Measurements from ENCODE around the gene C1orf226.

Gene C1orf226

GRCh38 chr1:162381941-162382750, 618 bp downstream of the C1orf226 start:
- Histone ChIP-seq H3K27ac (ENCODE audit: low read depth, low read length) (no peak overlapping the region), H3K27me3 (ENCODE audit: low read length) (no peaks in the 10 kb centered on the region), H3K9ac (ENCODE audit: low read length) (no peak overlapping the region), H2AFZ (ENCODE audit: low read depth, low read length, severe bottlenecking) (no peak overlapping the region), H3K4me2 (ENCODE audit: low read depth, low read length, poor library complexity, severe bottlenecking) (no peak overlapping the region), H3K9me3 (ENCODE audit: insufficient read depth, low read length) (no peaks in the 10 kb centered on the region), H4K20me1 (ENCODE audit: low read depth, low read length) (no peaks in the 10 kb centered on the region), H3K36me3 (ENCODE audit: low read length) (no peaks in the 10 kb centered on the region), H3F3A (ENCODE audit: insufficient read depth) (no peaks in the 10 kb centered on the region), H3K9me2 (replicated peaks; ENCODE audit: insufficient read depth, low read length) (no peaks in the 10 kb centered on the region), H3K79me2 (ENCODE audit: insufficient read depth, low read length) (no peaks in the 10 kb centered on the region), H3K4me3 (ENCODE audit: insufficient read depth, low read length, poor library complexity, severe bottlenecking) (no peak overlapping the region)
- TF ChIP-seq EZH2phosphoT487 (conservative IDR thresholded peaks at IDR 0.05; ENCODE audit: low read length) (no peak), CTCF (IDR thresholded peaks at IDR 0.05; ENCODE audit: insufficient read depth, low read length, poor library complexity, severe bottlenecking) (no peak)

DNA sequence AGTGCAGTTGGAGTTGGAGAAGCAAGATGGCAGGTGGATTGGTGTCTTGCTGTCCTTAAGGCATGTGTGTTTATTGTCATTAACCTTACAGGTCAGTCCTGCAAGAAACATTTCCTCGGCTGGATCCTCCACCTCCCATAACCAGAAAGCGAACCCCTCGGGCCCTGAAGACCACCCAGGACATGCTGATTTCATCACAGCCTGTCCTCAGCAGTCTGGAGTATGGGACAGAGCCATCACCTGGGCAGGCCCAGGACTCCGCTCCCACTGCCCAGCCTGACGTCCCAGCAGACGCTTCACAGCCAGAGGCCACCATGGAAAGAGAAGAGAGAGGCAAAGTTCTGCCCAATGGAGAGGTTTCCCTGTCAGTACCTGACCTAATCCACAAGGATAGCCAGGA, 1.6 kb downstream of the C1orf226 start:
- H3K27ac ChIP-seq (ENCODE audit: low read depth, low read length): no peak overlapping the region

DNA sequence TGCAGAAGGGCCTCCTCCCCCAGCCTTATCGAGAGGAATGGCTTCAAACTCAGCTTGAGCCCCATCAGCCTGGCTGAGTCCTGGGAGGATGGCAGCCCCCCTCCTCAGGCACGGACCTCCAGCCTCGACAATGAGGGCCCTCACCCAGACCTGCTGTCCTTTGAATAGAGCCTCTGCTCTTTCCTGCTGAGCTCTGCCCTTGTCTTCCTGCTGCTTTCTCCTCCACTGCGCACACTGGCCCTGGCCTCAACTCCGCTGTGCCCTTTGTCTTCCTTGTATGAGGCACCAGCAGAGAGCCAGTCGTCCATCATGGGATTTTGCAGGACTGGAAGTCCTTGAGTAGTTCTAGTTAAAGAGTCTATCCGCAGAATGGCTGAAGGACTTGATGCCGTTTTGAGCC, 2.0 kb downstream of the C1orf226 start:
- H3K4me2 ChIP-seq (ENCODE audit: low read depth, low read length, poor library complexity, severe bottlenecking): no peak overlapping the region
- no peak overlapping the region for H3K4me3 ChIP-seq (ENCODE audit: insufficient read depth, low read length, poor library complexity, severe bottlenecking)
- no peaks in the 10 kb centered on the region for H3K9me2 ChIP-seq (replicated peaks; ENCODE audit: insufficient read depth, low read length)
- no peaks in the 10 kb centered on the region for H3K36me3 ChIP-seq (ENCODE audit: low read length)
- H3F3A ChIP-seq (ENCODE audit: insufficient read depth): no peaks in the 10 kb centered on the region
- H4K20me1 ChIP-seq (ENCODE audit: low read depth, low read length): no peaks in the 10 kb centered on the region
- H3K79me2 ChIP-seq (ENCODE audit: insufficient read depth, low read length): no peaks in the 10 kb centered on the region
- H3K9ac ChIP-seq (ENCODE audit: low read length): no peak overlapping the region
- no peaks in the 10 kb centered on the region for H3K27me3 ChIP-seq (ENCODE audit: low read length)
- no peak overlapping the region for H3K27ac ChIP-seq (ENCODE audit: low read depth, low read length)
- TF ChIP-seq EZH2phosphoT487 (conservative IDR thresholded peaks at IDR 0.05; ENCODE audit: low read length): no peak
- no peak for TF ChIP-seq CTCF (IDR thresholded peaks at IDR 0.05; ENCODE audit: insufficient read depth, low read length, poor library complexity, severe bottlenecking)
- no peak overlapping the region for H2AFZ ChIP-seq (ENCODE audit: low read depth, low read length, severe bottlenecking)
- H3K9me3 ChIP-seq (ENCODE audit: insufficient read depth, low read length): no peaks in the 10 kb centered on the region

More for the DNA sequence above, 1.6 kb downstream of the C1orf226 start:
- Histone ChIP-seq H3K27me3 (ENCODE audit: low read length) (no peaks in the 10 kb centered on the region), H3K9ac (ENCODE audit: low read length) (no peak overlapping the region), H3K4me2 (ENCODE audit: low read depth, low read length, poor library complexity, severe bottlenecking) (no peak overlapping the region), H4K20me1 (ENCODE audit: low read depth, low read length) (no peaks in the 10 kb centered on the region), H2AFZ (ENCODE audit: low read depth, low read length, severe bottlenecking) (no peak overlapping the region), H3K9me2 (replicated peaks; ENCODE audit: insufficient read depth, low read length) (no peaks in the 10 kb centered on the region), H3K79me2 (ENCODE audit: insufficient read depth, low read length) (no peaks in the 10 kb centered on the region), H3K4me3 (ENCODE audit: insufficient read depth, low read length, poor library complexity, severe bottlenecking) (no peak overlapping the region), H3K36me3 (ENCODE audit: low read length) (no peaks in the 10 kb centered on the region), H3F3A (ENCODE audit: insufficient read depth) (no peaks in the 10 kb centered on the region), H3K9me3 (ENCODE audit: insufficient read depth, low read length) (no peaks in the 10 kb centered on the region)
- no peak for TF ChIP-seq EZH2phosphoT487 (conservative IDR thresholded peaks at IDR 0.05; ENCODE audit: low read length)
- TF ChIP-seq CTCF (IDR thresholded peaks at IDR 0.05; ENCODE audit: insufficient read depth, low read length, poor library complexity, severe bottlenecking): no peak

All from SU-DHL-6 (cell line).